Measurements from ENCODE around the gene MAPK1IP1L.

The MAPK1IP1L gene

GRCh38 chr14:55085060-55085660 lies 33.7 kb downstream of the MAPK1IP1L start:
- TF ChIP-seq CTCF (conservative IDR thresholded peaks at IDR 0.05) = no peak
- H3K27ac ChIP-seq = no peak overlapping the region

- TF ChIP-seq CTCF (conservative IDR thresholded peaks at IDR 0.05) = no peak
- no peak overlapping the region for H3K27ac ChIP-seq
Observed at GRCh38 chr14:55086938-55087337, 35.5 kb downstream of the MAPK1IP1L start.

- H3K27ac ChIP-seq = no peak overlapping the region
Observed at GRCh38 chr14:55088356-55088755, 36.9 kb downstream of the MAPK1IP1L start.

GRCh38 chr14:55092341-55092740 lies 40.9 kb downstream of the MAPK1IP1L start:
- no peak overlapping the region for H3K27ac ChIP-seq
- no peak for TF ChIP-seq CTCF (conservative IDR thresholded peaks at IDR 0.05)

More at GRCh38 chr14:55088356-55088755, 36.9 kb downstream of the MAPK1IP1L start:
- no peak for TF ChIP-seq CTCF (conservative IDR thresholded peaks at IDR 0.05)

GRCh38 chr14:55094292-55095157 lies 43.1 kb downstream of the MAPK1IP1L start:
- no peak overlapping the region for H3K27ac ChIP-seq
- no peak for TF ChIP-seq CTCF (conservative IDR thresholded peaks at IDR 0.05)

- no peak overlapping the region for H3K27ac ChIP-seq
- no peak for TF ChIP-seq CTCF (conservative IDR thresholded peaks at IDR 0.05)
Observed at GRCh38 chr14:55097881-55098560, 46.6 kb downstream of the MAPK1IP1L start.

GRCh38 chr14:55098561-55098898 lies 47.1 kb downstream of the MAPK1IP1L start:
- H3K27ac ChIP-seq = no peak overlapping the region
- no peak for TF ChIP-seq CTCF (conservative IDR thresholded peaks at IDR 0.05)
